GM10248 (cell line): Measurements from ENCODE around the gene MBD6.

ENCODE experiments used
- CTCF ChIA-PET: fragments of 300-600 bp; sonication (Branson Sonifier 250); formaldehyde crosslinking; extraction: SDS; loops from one replicate; lab custom pipeline; 2021; ENCODE audit warnings: antibody characterized with exemption; lab: Yijun Ruan, JAX
- POLR2A ChIA-PET: fragments of 350-650 bp; sonication (Branson Sonifier 250); formaldehyde crosslinking; extraction: SDS; loops from one replicate; lab custom pipeline; 2020; ENCODE audit warnings: antibody characterized with exemption; lab: Yijun Ruan, JAX
- DNase-seq: peaks from one replicate; pipeline ENCODE4 v3.0.0; 2012; ENCODE audit errors: extremely low spot score
- CTCF ChIP-seq: IDR thresholded peaks from 2 replicates; pipeline ENCODE4 v1.5.1; 2012; ENCODE audit warnings: mild to moderate bottlenecking, low read depth; ENCODE audit errors: extremely low read depth, missing control alignments, control extremely low read depth

Gene MBD6

GRCh38 chr12:57475271-57476161, 47.1 kb upstream of the MBD6 start:
- no peak for TF ChIP-seq CTCF
- CTCF ChIA-PET = interaction anchor here (1.0 to 11.0 kb wide), 6 partner anchors 12 to 236 kb away, joined by 3 to 171 read pairs (median 4); partner anchors contain the start of genes GLI1 and INHBE
- peak; percentile 34 for DNase-seq
- POLR2A ChIA-PET = no interaction called here

GRCh38 chr12:57476162-57476992, 46.2 kb upstream of the MBD6 start:
- peak; percentile 54 for TF ChIP-seq CTCF
- peak; percentile 77 for DNase-seq
- CTCF ChIA-PET = interaction anchor here (1.0 to 11.0 kb wide), 7 partner anchors 11 to 237 kb away, joined by 3 to 171 read pairs (median 3); partner anchors contain the start of genes GLI1 and INHBE
- POLR2A ChIA-PET = interaction anchor here (0.6 to 1.4 kb wide), 2 partner anchors 44 to 1374 kb away, joined by 5 to 6 read pairs; partner anchors contain the start of gene DDIT3

- DNase-seq = no peak
- POLR2A ChIA-PET = interaction anchor here (0.6 to 1.4 kb wide), 2 partner anchors 43 to 1375 kb away, joined by 5 to 6 read pairs; partner anchors contain the start of gene DDIT3
- TF ChIP-seq CTCF = no peak
Observed at GRCh38 chr12:57476993-57477709, 45.5 kb upstream of the MBD6 start.

GRCh38 chr12:57477710-57478681, 44.6 kb upstream of the MBD6 start:
- ChIA-PET POLR2A (interaction anchor here (1.4 to 2.1 kb wide), 2 partner anchors 19 to 42 kb away, joined by 5 to 6 read pairs; partner anchors contain the start of genes DDIT3 and GLI1), CTCF (interaction anchor here (1.0 to 11.0 kb wide), 4 partner anchors 16 to 239 kb away, joined by 3 to 171 read pairs (median 38); partner anchors contain the start of genes GLI1 and INHBE)
- peak; percentile 67 for DNase-seq
- no peak for TF ChIP-seq CTCF

More at GRCh38 chr12:57476993-57477709, 45.5 kb upstream of the MBD6 start:
- CTCF ChIA-PET = interaction anchor here (1.0 to 11.0 kb wide), 6 partner anchors 10 to 238 kb away, joined by 3 to 171 read pairs (median 3); partner anchors contain the start of genes GLI1 and INHBE

GRCh38 chr12:57479043-57479375, 43.6 kb upstream of the MBD6 start:
- CTCF ChIA-PET = interaction anchor here (1.7 to 11.0 kb wide), 4 partner anchors 17 to 172 kb away, joined by 4 to 171 read pairs (median 39); partner anchors contain the start of genes B4GALNT1, GLI1 and INHBE
- TF ChIP-seq CTCF = peak; percentile 7
- DNase-seq = no peak
- POLR2A ChIA-PET = interaction anchor here (2.1 kb wide), 1 partner anchor 20 kb away, joined by 5 read pairs; the partner anchor contains the start of gene GLI1
